ENCODE measurements around the gene CACNA1G. TPM values are rescaled to one million over a fixed set of nuclear protein-coding genes. Genes with fewer than 3 reads are reported as not detected.

Gene CACNA1G
- total RNA-seq, 2 donors from 2014 or later = 3.4 to 6.6 TPM

- H3K27me3 ChIP-seq (replicated peaks; ENCODE audit: insufficient read depth) = peaks cover 7% of the 10 kb centered on the region
- H3K4me1 ChIP-seq (replicated peaks) = peaks cover 9% of the 10 kb centered on the region
- no peak overlapping the region for H3K27ac ChIP-seq
- no peak overlapping the region for H3K4me3 ChIP-seq
- TF ChIP-seq CTCF (IDR thresholded peaks at IDR 0.05) (no peak), POLR2A (IDR thresholded peaks at IDR 0.05) (no peak), POLR2AphosphoS5 (IDR thresholded peaks at IDR 0.05) (no peak)
- no peaks in the 10 kb centered on the region for H3K9me3 ChIP-seq
- intact Hi-C loops (cut with DNase I) = no loop called here
- H3K36me3 ChIP-seq = no peaks in the 10 kb centered on the region
- DNase-seq (ENCODE audit: low spot score) = no peak
- 51% methylated on average over 10 of the region's 10 CpGs for WGBS
These were observed 5.2 kb downstream of the CACNA1G start for GRCh38 chr17:50565402-50566350.

GRCh38 chr17:50566886-50567285 is 6.4 kb downstream of the CACNA1G start:
- intact Hi-C loops (cut with DNase I) = no loop called here
- TF ChIP-seq POLR2AphosphoS5 (IDR thresholded peaks at IDR 0.05) (no peak), POLR2A (IDR thresholded peaks at IDR 0.05) (no peak)
- Histone ChIP-seq H3K36me3 (no peaks in the 10 kb centered on the region), H3K4me3 (no peak overlapping the region), H3K27me3 (replicated peaks; ENCODE audit: insufficient read depth) (no peaks in the 10 kb centered on the region), H3K27ac (no peak overlapping the region), H3K4me1 (replicated peaks) (no peaks in the 10 kb centered on the region), H3K9me3 (no peaks in the 10 kb centered on the region)
- no peak for DNase-seq (ENCODE audit: low spot score)
- 28% methylated on average over 2 of the region's 2 CpGs for WGBS

- Histone ChIP-seq H3K4me3 (no peak overlapping the region), H3K9me3 (no peaks in the 10 kb centered on the region), H3K4me1 (replicated peaks) (no peaks in the 10 kb centered on the region), H3K27ac (no peak overlapping the region), H3K27me3 (replicated peaks; ENCODE audit: insufficient read depth) (no peaks in the 10 kb centered on the region), H3K36me3 (no peaks in the 10 kb centered on the region)
- no peak for DNase-seq (ENCODE audit: low spot score)
- intact Hi-C loops (cut with DNase I) = no loop called here
- TF ChIP-seq POLR2AphosphoS5 (IDR thresholded peaks at IDR 0.05) = no peak
- TF ChIP-seq CTCF (IDR thresholded peaks at IDR 0.05) = no peak
- no peak for TF ChIP-seq POLR2A (IDR thresholded peaks at IDR 0.05)
- 88% methylated on average over 12 of the region's 12 CpGs for WGBS
These were observed 8.1 kb downstream of the CACNA1G start for GRCh38 chr17:50568659-50569058.

- no peaks in the 10 kb centered on the region for H3K4me1 ChIP-seq (replicated peaks)
- intact Hi-C loops (cut with DNase I) = no loop called here
- no peaks in the 10 kb centered on the region for H3K27me3 ChIP-seq (replicated peaks; ENCODE audit: insufficient read depth)
- no peaks in the 10 kb centered on the region for H3K9me3 ChIP-seq
- no peaks in the 10 kb centered on the region for H3K36me3 ChIP-seq
- no peak overlapping the region for H3K27ac ChIP-seq
- no peak overlapping the region for H3K4me3 ChIP-seq
- no peak for TF ChIP-seq CTCF (IDR thresholded peaks at IDR 0.05)
- no peak for TF ChIP-seq POLR2A (IDR thresholded peaks at IDR 0.05)
- no peak for TF ChIP-seq POLR2AphosphoS5 (IDR thresholded peaks at IDR 0.05)
- no peak for DNase-seq (ENCODE audit: low spot score)
- 92% methylated on average over 7 of the region's 7 CpGs for WGBS
These were observed 9.1 kb downstream of the CACNA1G start for GRCh38 chr17:50569592-50569991.

GRCh38 chr17:50570032-50570431 is 9.5 kb downstream of the CACNA1G start:
- no peak overlapping the region for H3K27ac ChIP-seq
- intact Hi-C loops (cut with DNase I) = no loop called here
- no peaks in the 10 kb centered on the region for H3K36me3 ChIP-seq
- no peak overlapping the region for H3K4me3 ChIP-seq
- no peak for DNase-seq (ENCODE audit: low spot score)
- no peaks in the 10 kb centered on the region for H3K4me1 ChIP-seq (replicated peaks)
- no peaks in the 10 kb centered on the region for H3K27me3 ChIP-seq (replicated peaks; ENCODE audit: insufficient read depth)
- WGBS = 91% methylated on average over 8 of the region's 8 CpGs
- H3K9me3 ChIP-seq = no peaks in the 10 kb centered on the region
- TF ChIP-seq POLR2AphosphoS5 (IDR thresholded peaks at IDR 0.05) = no peak
- no peak for TF ChIP-seq POLR2A (IDR thresholded peaks at IDR 0.05)
- TF ChIP-seq CTCF (IDR thresholded peaks at IDR 0.05) = no peak

All from prostate gland (tissue), 2 donors.